HG03135 (cell line): Measurements from ENCODE around the gene TMEM120B.
"Not testable (repeated sequence)": the region's sequence is repeated elsewhere in the genome, so short reads cannot be mapped to it uniquely, and the experiment has no call there.

Source experiments
- ATAC-seq: cut with Tn5 transposase; IDR thresholded peaks from one replicate; pipeline ENCODE4 v1.9.1; 2021; ENCODE audit warnings: mild to moderate bottlenecking, moderate library complexity; ENCODE audit not compliant: unreplicated experiment

Gene TMEM120B

GRCh38 chr12:121712461-121713256 is at the start of gene TMEM120B:
Gene TMEM120B, plus strand, starts transcription at chr12:121712752. Its CDS starts 144 bp downstream, at chr12:121712896.
- peak; percentile 70 for ATAC-seq

- no peak for ATAC-seq
Observed at GRCh38 chr12:121663610-121663929, 49.0 kb upstream of the TMEM120B start.

- not testable (repeated sequence) for ATAC-seq
Observed at GRCh38 chr12:121666829-121667228, 45.7 kb upstream of the TMEM120B start.

- no peak for ATAC-seq
Observed at GRCh38 chr12:121668750-121669520, 43.6 kb upstream of the TMEM120B start.

GRCh38 chr12:121669521-121669900 is 43.0 kb upstream of the TMEM120B start, which contains the start of gene MORN3:
Gene MORN3, minus strand, starts transcription at chr12:121669654. Its CDS starts 171 bp downstream, at chr12:121669483.
- ATAC-seq: no peak

GRCh38 chr12:121673013-121673511 is 39.5 kb upstream of the TMEM120B start:
- ATAC-seq: no peak

GRCh38 chr12:121676190-121676589 is 36.4 kb upstream of the TMEM120B start:
- no peak for ATAC-seq

- no peak for ATAC-seq
Observed at GRCh38 chr12:121678305-121678704, 34.2 kb upstream of the TMEM120B start.

- ATAC-seq: no peak
Observed at GRCh38 chr12:121678716-121679300, 33.7 kb upstream of the TMEM120B start.

GRCh38 chr12:121679661-121680197 is 32.8 kb upstream of the TMEM120B start:
- ATAC-seq: not testable (repeated sequence)

GRCh38 chr12:121688966-121689365 is 23.6 kb upstream of the TMEM120B start:
- no peak for ATAC-seq

- no peak for ATAC-seq
Observed at GRCh38 chr12:121689430-121689829, 23.1 kb upstream of the TMEM120B start.

GRCh38 chr12:121692744-121693143 is 19.8 kb upstream of the TMEM120B start:
- ATAC-seq: not testable (repeated sequence)

GRCh38 chr12:121693155-121693687 is 19.3 kb upstream of the TMEM120B start:
- ATAC-seq: no peak

- ATAC-seq: no peak
Observed at GRCh38 chr12:121697093-121697698, 15.4 kb upstream of the TMEM120B start.

- not testable (repeated sequence) for ATAC-seq
Observed at GRCh38 chr12:121697861-121698260, 14.7 kb upstream of the TMEM120B start.

- no peak for ATAC-seq
Observed at GRCh38 chr12:121701667-121702277, 10.8 kb upstream of the TMEM120B start.

GRCh38 chr12:121702944-121703343 is 9.6 kb upstream of the TMEM120B start:
- no peak for ATAC-seq

GRCh38 chr12:121705514-121705913 is 7.0 kb upstream of the TMEM120B start:
- ATAC-seq: no peak
